SH-SY5Y (cell line): ENCODE data around the gene CLCN7.

Experiments
- GATA2 ChIP-seq: IDR thresholded peaks from 2 replicates; pipeline ENCODE4 v1.6.1; 2011; ENCODE audit warnings: mild to moderate bottlenecking, low read depth, low read length
- GATA3 ChIP-seq: IDR thresholded peaks from 2 replicates; pipeline ENCODE4 v1.6.1; 2011; ENCODE audit warnings: low read depth, mild to moderate bottlenecking, low read length, moderate library complexity

CLCN7 gene

GRCh38 chr16:1451702-1452392 is 23.0 kb downstream of the CLCN7 start:
- TF ChIP-seq GATA2 (no peak), GATA3 (no peak)

GRCh38 chr16:1450841-1451240 is 24.0 kb downstream of the CLCN7 start:
- no peak for TF ChIP-seq GATA3
- TF ChIP-seq GATA2: no peak

- no peak for TF ChIP-seq GATA3
Observed at GRCh38 chr16:1450218-1450617, 24.6 kb downstream of the CLCN7 start.

GRCh38 chr16:1449201-1449788 is 25.5 kb downstream of the CLCN7 start:
- TF ChIP-seq GATA2 (no peak), GATA3 (no peak)

- TF ChIP-seq GATA2 (no peak), GATA3 (no peak)
Observed at GRCh38 chr16:1448536-1449116, 26.2 kb downstream of the CLCN7 start.

GRCh38 chr16:1447965-1448364 is 26.9 kb downstream of the CLCN7 start:
- TF ChIP-seq GATA2 (no peak), GATA3 (no peak)

GRCh38 chr16:1446296-1447080 is 28.3 kb downstream of the CLCN7 start:
- no peak for TF ChIP-seq GATA2
- no peak for TF ChIP-seq GATA3

- TF ChIP-seq GATA2: no peak
- TF ChIP-seq GATA3: no peak
Observed at GRCh38 chr16:1445518-1446203, 29.2 kb downstream of the CLCN7 start.

- TF ChIP-seq GATA3: no peak
- TF ChIP-seq GATA2: no peak
Observed at GRCh38 chr16:1444730-1445517, 29.9 kb downstream of the CLCN7 start.

- no peak for TF ChIP-seq GATA2
- no peak for TF ChIP-seq GATA3
Observed at GRCh38 chr16:1443980-1444729, 30.7 kb downstream of the CLCN7 start, which contains the start of gene CCDC154. Gene CCDC154 (minus strand): TSS chr16:1444556. CDS start chr16:1444322, 234 bp downstream.

GRCh38 chr16:1443403-1443973 is 31.3 kb downstream of the CLCN7 start:
- TF ChIP-seq GATA2 (no peak), GATA3 (no peak)

GRCh38 chr16:1442697-1443096 is 32.1 kb downstream of the CLCN7 start:
- TF ChIP-seq GATA3 (no peak), GATA2 (no peak)

- no peak for TF ChIP-seq GATA2
- no peak for TF ChIP-seq GATA3
Observed at GRCh38 chr16:1441391-1441829, 33.4 kb downstream of the CLCN7 start.
